GM18867 (cell line): ENCODE results near the gene CNTRL.
"Not testable (repeated sequence)": the region's sequence is repeated elsewhere in the genome, so short reads cannot be mapped to it uniquely, and the experiment has no call there.

Experiments
- ATAC-seq: cut with Tn5 transposase; IDR thresholded peaks from one replicate; pipeline ENCODE4 v1.9.1; 2021; ENCODE audit warnings: mild to moderate bottlenecking, moderate library complexity; ENCODE audit not compliant: unreplicated experiment

CNTRL gene

GRCh38 chr9:121173501-121173900, 98.7 kb downstream of the CNTRL start:
- ATAC-seq = no peak

- no peak for ATAC-seq
These were observed 104.1 kb downstream of the CNTRL start for GRCh38 chr9:121178676-121179372.

- not testable (repeated sequence) for ATAC-seq
These were observed 104.6 kb downstream of the CNTRL start for GRCh38 chr9:121179373-121179721.

- no peak for ATAC-seq
These were observed 105.4 kb downstream of the CNTRL start for GRCh38 chr9:121179930-121180681.

- ATAC-seq = no peak
These were observed 107.5 kb downstream of the CNTRL start for GRCh38 chr9:121182101-121182836.

GRCh38 chr9:121182989-121183388, 108.2 kb downstream of the CNTRL start:
- ATAC-seq = no peak

GRCh38 chr9:121183666-121184423, 109.1 kb downstream of the CNTRL start:
- ATAC-seq = no peak

GRCh38 chr9:121184463-121184862, 109.7 kb downstream of the CNTRL start:
- ATAC-seq = no peak

- no peak for ATAC-seq
These were observed 110.5 kb downstream of the CNTRL start for GRCh38 chr9:121185178-121185745.

GRCh38 chr9:121185774-121186403, 111.1 kb downstream of the CNTRL start:
- no peak for ATAC-seq

GRCh38 chr9:121187636-121188305, 113.0 kb downstream of the CNTRL start:
- no peak for ATAC-seq

GRCh38 chr9:121189006-121189405, 114.3 kb downstream of the CNTRL start:
- no peak for ATAC-seq

GRCh38 chr9:121189660-121190059, 114.9 kb downstream of the CNTRL start:
- ATAC-seq = no peak

GRCh38 chr9:121191235-121191634, 116.5 kb downstream of the CNTRL start:
- ATAC-seq = no peak

GRCh38 chr9:121192518-121192917, 117.8 kb downstream of the CNTRL start:
- ATAC-seq = no peak

- no peak for ATAC-seq
These were observed 118.3 kb downstream of the CNTRL start for GRCh38 chr9:121192959-121193640.

GRCh38 chr9:121194730-121195129, 120.0 kb downstream of the CNTRL start:
- no peak for ATAC-seq

- no peak for ATAC-seq
These were observed 121.6 kb downstream of the CNTRL start for GRCh38 chr9:121196389-121196788.

- no peak for ATAC-seq
These were observed 122.4 kb downstream of the CNTRL start for GRCh38 chr9:121197132-121197531.
